ENCODE data around the gene TSHZ1. TPM values are rescaled to one million over a fixed set of nuclear protein-coding genes. Genes with fewer than 3 reads are reported as not detected.

Gene TSHZ1
- polyA plus RNA-seq, 1 donor from 2014 or later: 1.1 TPM

DNA sequence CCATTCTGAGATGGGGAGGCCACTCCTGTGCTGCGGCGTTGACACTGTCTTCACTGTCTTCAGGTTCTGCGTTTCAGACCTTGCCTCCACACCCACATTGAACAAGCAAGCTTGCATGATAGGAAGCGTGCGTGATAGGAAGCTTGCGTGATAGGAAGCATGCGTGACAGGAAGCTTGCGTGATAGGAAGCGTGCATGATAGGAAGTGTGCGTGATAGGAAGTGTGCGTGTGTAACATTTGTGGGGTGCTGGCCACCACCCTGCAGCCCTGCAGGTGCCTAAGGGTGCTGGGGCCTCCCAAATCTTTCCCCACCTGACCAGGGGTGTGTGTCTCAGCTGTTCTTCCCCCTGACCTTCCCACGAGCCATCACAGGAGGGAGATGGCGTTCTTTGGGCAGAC is 25.3 kb downstream of the TSHZ1 start:
- Histone ChIP-seq H3K4me3 (ENCODE audit: low read length) (no peak overlapping the region), H3K9me2 (ENCODE audit: insufficient read depth, low read length) (no peaks in the 10 kb centered on the region), H3K9ac (ENCODE audit: low read length) (no peak overlapping the region), H3K9me3 (ENCODE audit: low read length) (no peaks in the 10 kb centered on the region), H3K27ac (ENCODE audit: low read length) (no peak overlapping the region), H3F3A (ENCODE audit: insufficient read depth, low read length, poor library complexity, severe bottlenecking) (no peaks in the 10 kb centered on the region), H2AFZ (ENCODE audit: low read depth, low read length) (no peak overlapping the region), H4K20me1 (ENCODE audit: insufficient read depth) (no peaks in the 10 kb centered on the region), H3K27me3 (ENCODE audit: insufficient read depth, low read depth, low read length) (no peaks in the 10 kb centered on the region), H3K36me3 (ENCODE audit: insufficient read depth, low read length) (no peaks in the 10 kb centered on the region), H3K79me2 (replicated peaks; ENCODE audit: insufficient read depth, low read length) (no peaks in the 10 kb centered on the region), H3K4me2 (ENCODE audit: low read length) (no peak overlapping the region)
- TF ChIP-seq POLR2AphosphoS5 (IDR thresholded peaks at IDR 0.05): no peak
- TF ChIP-seq TAF1 (IDR thresholded peaks at IDR 0.05; ENCODE audit: low read depth): no peak
- TF ChIP-seq, protein P1, sequence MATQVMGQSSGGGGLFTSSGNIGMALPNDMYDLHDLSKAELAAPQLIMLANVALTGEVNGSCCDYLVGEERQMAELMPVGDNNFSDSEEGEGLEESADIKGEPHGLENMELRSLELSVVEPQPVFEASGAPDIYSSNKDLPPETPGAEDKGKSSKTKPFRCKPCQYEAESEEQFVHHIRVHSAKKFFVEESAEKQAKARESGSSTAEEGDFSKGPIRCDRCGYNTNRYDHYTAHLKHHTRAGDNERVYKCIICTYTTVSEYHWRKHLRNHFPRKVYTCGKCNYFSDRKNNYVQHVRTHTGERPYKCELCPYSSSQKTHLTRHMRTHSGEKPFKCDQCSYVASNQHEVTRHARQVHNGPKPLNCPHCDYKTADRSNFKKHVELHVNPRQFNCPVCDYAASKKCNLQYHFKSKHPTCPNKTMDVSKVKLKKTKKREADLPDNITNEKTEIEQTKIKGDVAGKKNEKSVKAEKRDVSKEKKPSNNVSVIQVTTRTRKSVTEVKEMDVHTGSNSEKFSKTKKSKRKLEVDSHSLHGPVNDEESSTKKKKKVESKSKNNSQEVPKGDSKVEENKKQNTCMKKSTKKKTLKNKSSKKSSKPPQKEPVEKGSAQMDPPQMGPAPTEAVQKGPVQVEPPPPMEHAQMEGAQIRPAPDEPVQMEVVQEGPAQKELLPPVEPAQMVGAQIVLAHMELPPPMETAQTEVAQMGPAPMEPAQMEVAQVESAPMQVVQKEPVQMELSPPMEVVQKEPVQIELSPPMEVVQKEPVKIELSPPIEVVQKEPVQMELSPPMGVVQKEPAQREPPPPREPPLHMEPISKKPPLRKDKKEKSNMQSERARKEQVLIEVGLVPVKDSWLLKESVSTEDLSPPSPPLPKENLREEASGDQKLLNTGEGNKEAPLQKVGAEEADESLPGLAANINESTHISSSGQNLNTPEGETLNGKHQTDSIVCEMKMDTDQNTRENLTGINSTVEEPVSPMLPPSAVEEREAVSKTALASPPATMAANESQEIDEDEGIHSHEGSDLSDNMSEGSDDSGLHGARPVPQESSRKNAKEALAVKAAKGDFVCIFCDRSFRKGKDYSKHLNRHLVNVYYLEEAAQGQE (IDR thresholded peaks at IDR 0.05; ENCODE audit: borderline replicate concordance): no peak
- TF ChIP-seq RAD21 (conservative IDR thresholded peaks at IDR 0.05): no peak
- TF ChIP-seq MXI1 (conservative IDR thresholded peaks at IDR 0.05; ENCODE audit: poor library complexity, severe bottlenecking): no peak
- TF ChIP-seq, protein P2, sequence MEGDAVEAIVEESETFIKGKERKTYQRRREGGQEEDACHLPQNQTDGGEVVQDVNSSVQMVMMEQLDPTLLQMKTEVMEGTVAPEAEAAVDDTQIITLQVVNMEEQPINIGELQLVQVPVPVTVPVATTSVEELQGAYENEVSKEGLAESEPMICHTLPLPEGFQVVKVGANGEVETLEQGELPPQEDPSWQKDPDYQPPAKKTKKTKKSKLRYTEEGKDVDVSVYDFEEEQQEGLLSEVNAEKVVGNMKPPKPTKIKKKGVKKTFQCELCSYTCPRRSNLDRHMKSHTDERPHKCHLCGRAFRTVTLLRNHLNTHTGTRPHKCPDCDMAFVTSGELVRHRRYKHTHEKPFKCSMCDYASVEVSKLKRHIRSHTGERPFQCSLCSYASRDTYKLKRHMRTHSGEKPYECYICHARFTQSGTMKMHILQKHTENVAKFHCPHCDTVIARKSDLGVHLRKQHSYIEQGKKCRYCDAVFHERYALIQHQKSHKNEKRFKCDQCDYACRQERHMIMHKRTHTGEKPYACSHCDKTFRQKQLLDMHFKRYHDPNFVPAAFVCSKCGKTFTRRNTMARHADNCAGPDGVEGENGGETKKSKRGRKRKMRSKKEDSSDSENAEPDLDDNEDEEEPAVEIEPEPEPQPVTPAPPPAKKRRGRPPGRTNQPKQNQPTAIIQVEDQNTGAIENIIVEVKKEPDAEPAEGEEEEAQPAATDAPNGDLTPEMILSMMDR (IDR thresholded peaks at IDR 0.05; ENCODE audit: poor library complexity, severe bottlenecking): no peak
- no peak for TF ChIP-seq EZH2 (IDR thresholded peaks at IDR 0.05; ENCODE audit: borderline replicate concordance, insufficient read depth, low read length, poor library complexity, severe bottlenecking)
- no peak for TF ChIP-seq EP300 (conservative IDR thresholded peaks at IDR 0.05; ENCODE audit: poor library complexity, severe bottlenecking)
- TF ChIP-seq SMC3 (conservative IDR thresholded peaks at IDR 0.05; ENCODE audit: poor library complexity): no peak

- no peaks in the 10 kb centered on the region for H3K9me2 ChIP-seq (ENCODE audit: insufficient read depth, low read length)
- no peak overlapping the region for H3K4me3 ChIP-seq (ENCODE audit: low read length)
- no peaks in the 10 kb centered on the region for H4K20me1 ChIP-seq (ENCODE audit: insufficient read depth)
- H3F3A ChIP-seq (ENCODE audit: insufficient read depth, low read length, poor library complexity, severe bottlenecking): no peaks in the 10 kb centered on the region
- no peaks in the 10 kb centered on the region for H3K9me3 ChIP-seq (ENCODE audit: low read length)
- H3K27me3 ChIP-seq (ENCODE audit: insufficient read depth, low read depth, low read length): no peaks in the 10 kb centered on the region
- H3K36me3 ChIP-seq (ENCODE audit: insufficient read depth, low read length): no peaks in the 10 kb centered on the region
- H3K4me2 ChIP-seq (ENCODE audit: low read length): no peak overlapping the region
- TF ChIP-seq EZH2 (IDR thresholded peaks at IDR 0.05; ENCODE audit: borderline replicate concordance, insufficient read depth, low read length, poor library complexity, severe bottlenecking) (no peak), POLR2AphosphoS5 (IDR thresholded peaks at IDR 0.05) (no peak)
- TF ChIP-seq, protein P2 (IDR thresholded peaks at IDR 0.05; ENCODE audit: poor library complexity, severe bottlenecking): no peak
- no peak overlapping the region for H3K9ac ChIP-seq (ENCODE audit: low read length)
- no peak overlapping the region for H2AFZ ChIP-seq (ENCODE audit: low read depth, low read length)
- no peaks in the 10 kb centered on the region for H3K79me2 ChIP-seq (replicated peaks; ENCODE audit: insufficient read depth, low read length)
- H3K27ac ChIP-seq (ENCODE audit: low read length): no peak overlapping the region
These were observed 27.5 kb downstream of the TSHZ1 start for GRCh38 chr18:75238100-75238499.

Data from neural cell (in vitro differentiated cells).